B cell (primary cell): ENCODE results near the gene LPIN2. TPM values are rescaled to one million over a fixed set of nuclear protein-coding genes. Genes with fewer than 3 reads are reported as not detected.
A peak's percentile ranks its signal among the peaks of the same experiment; 100 is the strongest.

ENCODE experiments used
- ATAC-seq: fragments of 200-7000 bp; cut with Tn5 transposase; one replicate; pipeline ENCODE4 v1.10.0; 2021; ENCODE audit warnings: low read depth, mild to moderate bottlenecking, moderate number of reproducible peaks, moderate library complexity
- CTCF ChIA-PET: fragments of 350-600 bp; sonication (Branson Sonifier 250); formaldehyde crosslinking; loops from one replicate; lab custom pipeline; 2021; ENCODE audit warnings: antibody characterized with exemption, inconsistent platforms; lab: Charles Lee
- POLR2A ChIA-PET: fragments of 350-600 bp; sonication (Branson Sonifier 250); formaldehyde crosslinking; loops from one replicate; lab custom pipeline; 2021; ENCODE audit warnings: antibody characterized with exemption; lab: Charles Lee
- DNase-seq: peaks from one replicate; pipeline ENCODE4 v3.0.0; 2013
- H2AFZ ChIP-seq: 2 replicates; pipeline ENCODE4 v1.6.1; 2012; ENCODE audit warnings: mild to moderate bottlenecking, low read depth, low read length; ENCODE audit not compliant: insufficient read depth, poor library complexity, severe bottlenecking
- H3K27ac ChIP-seq, 2 donors: 1 replicate in 1 of 2; 2 replicates in 1 of 2; pipeline ENCODE4 v1.5.1; 2012 to 2013; ENCODE audit warnings: low read length in 2 of 2, mild to moderate bottlenecking in 2 of 2, moderate library complexity in 1 of 2
- H3K27me3 ChIP-seq, 4 experiments: fragments of 200-600 bp in 1 of 4; sonication (generic) in 1 of 4; replicated peaks in 1 of 4; 1 replicate in 2 of 4; 2 replicates in 2 of 4; pipeline versions ENCODE4 v1.6.1 to v1.7.0; 2013 to 2016; ENCODE audit warnings: low read length in 3 of 4, mild to moderate bottlenecking in 2 of 4, mixed read lengths in 1 of 4, moderate library complexity in 1 of 4; ENCODE audit not compliant: insufficient read depth in 4 of 4, control insufficient read depth in 3 of 4; ENCODE audit errors: control extremely low read depth in 1 of 4
- H3K36me3 ChIP-seq, 2 experiments: replicated peaks in 1 of 2; 1 replicate in 1 of 2; 2 replicates in 1 of 2; pipeline versions ENCODE4 v1.6.1 to v1.7.1; 2013; ENCODE audit warnings: low read length in 1 of 2; ENCODE audit not compliant: insufficient read depth in 2 of 2, control insufficient read depth in 1 of 2; ENCODE audit errors: control extremely low read depth in 1 of 2, extremely low read depth in 1 of 2
- H3K4me1 ChIP-seq, 2 donors: fragments of 200-600 bp in 1 of 2; sonication (generic) in 1 of 2; 1 replicate in 1 of 2; 2 replicates in 1 of 2; pipeline versions ENCODE4 v1.5.1 to v1.6.1; 2013 to 2017; ENCODE audit warnings: low read length in 2 of 2; ENCODE audit not compliant: control insufficient read depth in 2 of 2, insufficient read depth in 2 of 2
- H3K4me2 ChIP-seq: replicated peaks from 2 replicates; pipeline ENCODE3; 2012; ENCODE audit warnings: mild to moderate bottlenecking, low read depth, low read length; ENCODE audit not compliant: poor library complexity, severe bottlenecking
- H3K4me3 ChIP-seq, 5 experiments: fragments of 200-600 bp in 1 of 5; sonication (generic) in 1 of 5; 1 replicate in 3 of 5; 2 replicates in 2 of 5; pipeline versions ENCODE4 v1.5.1 to v1.7.0; 2011 to 2016; ENCODE audit warnings: low read length in 4 of 5, mild to moderate bottlenecking in 4 of 5, low read depth in 2 of 5, control low read depth in 1 of 5, moderate library complexity in 1 of 5; ENCODE audit not compliant: insufficient read depth in 1 of 5; ENCODE audit errors: control extremely low read depth in 1 of 5, extremely low read depth in 1 of 5
- H3K79me2 ChIP-seq: fragments of 200-600 bp; sonication (generic); one replicate; pipeline ENCODE4 v1.6.0; 2016; ENCODE audit warnings: low read length; ENCODE audit not compliant: control insufficient read depth, insufficient read depth
- H3K9ac ChIP-seq: fragments of 200-600 bp; sonication (generic); 2 replicates; pipeline ENCODE4 v1.6.1; 2017; ENCODE audit warnings: mild to moderate bottlenecking, low read length, moderate library complexity
- H3K9me3 ChIP-seq, 3 donors: one replicate each; pipeline versions ENCODE4 v1.6.1 to v1.7.1; 2013; ENCODE audit warnings: low read length in 2 of 3; ENCODE audit not compliant: control insufficient read depth in 2 of 3, insufficient read depth in 1 of 3; ENCODE audit errors: control extremely low read depth in 1 of 3
- H4K20me1 ChIP-seq: 2 replicates; pipeline ENCODE4 v1.6.0; 2012; ENCODE audit warnings: mild to moderate bottlenecking, low read length; ENCODE audit not compliant: insufficient read depth, control insufficient read depth, poor library complexity, severe bottlenecking
- H3K27ac Mint-ChIP-seq: one replicate; pipeline ENCODE4 v1.8.0; 2021; ENCODE audit warnings: mixed read lengths
- H3K27me3 Mint-ChIP-seq: one replicate; pipeline ENCODE4 v1.8.0; 2021; ENCODE audit warnings: mixed read lengths
- H3K4me1 Mint-ChIP-seq: one replicate; pipeline ENCODE4 v1.8.0; 2021; ENCODE audit warnings: mixed read lengths
- H3K4me3 Mint-ChIP-seq: one replicate; pipeline ENCODE4 v1.8.0; 2021; ENCODE audit warnings: mixed read lengths
- H3K9me3 Mint-ChIP-seq: one replicate; pipeline ENCODE4 v1.8.0; 2022; ENCODE audit warnings: mixed read lengths; ENCODE audit not compliant: insufficient read depth
- EZH2 ChIP-seq: IDR thresholded peaks from 2 replicates; pipeline ENCODE4 v1.6.1; 2012; ENCODE audit warnings: borderline replicate concordance, low read depth, mild to moderate bottlenecking, moderate library complexity, low read length; ENCODE audit not compliant: insufficient read depth, poor library complexity, severe bottlenecking
- WGBS: methylation state at CpG from one replicate; pipeline ENCODE4 v1.1.5; 2013; ENCODE audit warnings: missing lambda C conversion rate; ENCODE audit not compliant: insufficient coverage; 5-methylcytosine and 5-hydroxymethylcytosine counted together
- intact Hi-C: fragments of 100-400 bp; cut with micrococcal nuclease; formaldehyde crosslinking; loops from one replicate; pipeline ENCODE4 v1.10.0; 2022
- polyA plus RNA-seq: library from polyadenylated mRNA; depleted of rRNA; stranded (reverse); fragments of >200 nt; gene quantifications from 2 replicates; pipeline ENCODE4 v1.2.3, GENCODE V29; 2012
- total RNA-seq, 2 donors: library from RNA; stranded (reverse); fragments of 120-200 nt in 1 of 2; gene quantifications; 1 replicate in 1 of 2; 2 replicates in 1 of 2; pipeline versions ENCODE4 v1.2.3 to v1.2.4, GENCODE V29; 2013 to 2022
- TF ChIP-seq, protein P1 (sequence below): fragments of 200-600 bp; IDR thresholded peaks from one replicate; pipeline ENCODE4 v1.8.0; 2022; ENCODE audit warnings: antibody characterized with exemption, mild to moderate bottlenecking

The LPIN2 gene
- total and polyA plus RNA-seq, 2 donors (not counting 1 experiment from before 2014, with no cell fraction given) = 8.0 to 31.0 TPM

DNA sequence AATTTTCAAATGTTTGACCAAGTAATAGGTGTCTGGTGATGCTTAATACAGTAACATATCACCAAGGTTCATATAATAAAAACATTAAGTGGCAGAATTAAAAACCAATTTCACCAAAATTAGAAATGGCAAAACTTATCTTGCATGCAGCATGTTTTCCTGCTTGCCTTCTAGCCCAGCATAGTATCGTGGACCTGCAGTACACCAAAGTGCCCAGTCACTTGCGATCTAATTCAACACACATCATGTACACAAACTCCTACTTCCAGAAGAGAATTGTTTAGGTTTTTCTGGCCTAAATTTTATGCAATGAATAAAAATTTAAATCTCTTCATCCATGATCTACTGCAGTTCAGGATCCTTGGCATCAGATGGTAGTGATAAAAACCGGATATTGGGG, 28.9 kb downstream of the LPIN2 start:
- POLR2A ChIA-PET = no interaction called here
- no peak for DNase-seq
- no peak overlapping the region for H3K9ac ChIP-seq
- no peaks in the 10 kb centered on the region for H3K27me3 ChIP-seq
- no peak overlapping the region for H3K27ac ChIP-seq
- CTCF ChIA-PET = interaction anchor here (1.5 to 8.5 kb wide), 4 partner anchors 21 to 50 kb away, joined by 3 to 255 read pairs (median 22); no protein-coding TSS in a partner anchor
- H3K9me3 ChIP-seq = no peaks in the 10 kb centered on the region
- TF ChIP-seq EZH2 = no peak
- TF ChIP-seq, protein P1, sequence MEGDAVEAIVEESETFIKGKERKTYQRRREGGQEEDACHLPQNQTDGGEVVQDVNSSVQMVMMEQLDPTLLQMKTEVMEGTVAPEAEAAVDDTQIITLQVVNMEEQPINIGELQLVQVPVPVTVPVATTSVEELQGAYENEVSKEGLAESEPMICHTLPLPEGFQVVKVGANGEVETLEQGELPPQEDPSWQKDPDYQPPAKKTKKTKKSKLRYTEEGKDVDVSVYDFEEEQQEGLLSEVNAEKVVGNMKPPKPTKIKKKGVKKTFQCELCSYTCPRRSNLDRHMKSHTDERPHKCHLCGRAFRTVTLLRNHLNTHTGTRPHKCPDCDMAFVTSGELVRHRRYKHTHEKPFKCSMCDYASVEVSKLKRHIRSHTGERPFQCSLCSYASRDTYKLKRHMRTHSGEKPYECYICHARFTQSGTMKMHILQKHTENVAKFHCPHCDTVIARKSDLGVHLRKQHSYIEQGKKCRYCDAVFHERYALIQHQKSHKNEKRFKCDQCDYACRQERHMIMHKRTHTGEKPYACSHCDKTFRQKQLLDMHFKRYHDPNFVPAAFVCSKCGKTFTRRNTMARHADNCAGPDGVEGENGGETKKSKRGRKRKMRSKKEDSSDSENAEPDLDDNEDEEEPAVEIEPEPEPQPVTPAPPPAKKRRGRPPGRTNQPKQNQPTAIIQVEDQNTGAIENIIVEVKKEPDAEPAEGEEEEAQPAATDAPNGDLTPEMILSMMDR = no peak
- no peak overlapping the region for H3K4me3 ChIP-seq
- Mint-ChIP-seq H3K27ac (peak overlapping the region; percentile 42), H3K4me3 (no peak overlapping the region), H3K4me1 (peaks cover 59% of the 10 kb centered on the region), H3K27me3 (no peaks in the 10 kb centered on the region), H3K9me3 (no peaks in the 10 kb centered on the region)
- H3K4me2 ChIP-seq = no peak overlapping the region
- H2AFZ ChIP-seq = no peak overlapping the region
- H3K36me3 ChIP-seq = no peaks in the 10 kb centered on the region
- no peak for ATAC-seq
- peaks cover 80% of the 10 kb centered on the region for H3K79me2 ChIP-seq
- WGBS = 100% methylated on average over 1 of the region's 3 CpGs
- H4K20me1 ChIP-seq = no peaks in the 10 kb centered on the region
- peaks cover 47 to 62% of the 10 kb centered on the region in 2 donors for H3K4me1 ChIP-seq
- intact Hi-C loops = loop anchor here (2.0 to 5.0 kb wide), 3 partner anchors 13 to 263 kb away; partner anchors contain the start of genes EMILIN2 and MYL12A

DNA sequence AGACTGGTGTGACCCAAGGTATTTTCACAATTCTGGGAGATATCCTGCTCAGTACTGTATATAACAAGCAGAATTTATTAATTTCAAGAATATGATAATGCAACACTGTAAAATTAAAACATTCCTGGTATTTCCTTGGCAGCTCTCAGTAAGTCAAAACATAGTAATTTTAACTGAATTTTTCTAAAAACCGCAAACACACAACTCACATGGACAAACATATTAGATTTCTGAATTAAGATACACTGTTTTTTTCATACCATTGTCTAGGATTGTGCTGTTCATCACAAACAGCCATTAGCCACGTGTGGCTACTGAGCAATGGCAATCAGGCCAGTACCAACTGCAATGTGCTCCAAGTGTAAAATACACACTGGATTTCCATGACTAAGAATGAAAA, 29.6 kb downstream of the LPIN2 start:
- Histone ChIP-seq H3K27ac (peak overlapping the region; percentile 42 to 91), H3K36me3 (no peaks in the 10 kb centered on the region), H2AFZ (peak overlapping the region; percentile 59), H3K4me3 (peak overlapping the region in 1 of 5 experiments; percentile 37), H3K79me2 (peaks cover 81% of the 10 kb centered on the region), H3K27me3 (no peaks in the 10 kb centered on the region), H3K4me1 (peaks cover 55 to 70% of the 10 kb centered on the region in 2 donors), H3K9ac (peak overlapping the region; percentile 44), H3K4me2 (peak overlapping the region; percentile 66), H4K20me1 (no peaks in the 10 kb centered on the region), H3K9me3 (no peaks in the 10 kb centered on the region)
- intact Hi-C loops = loop anchor here (5.0 kb wide), 1 partner anchor 136 kb away; the partner anchor contains the start of gene EMILIN2
- ATAC-seq (no peak), DNase-seq (no peak)
- H3K9me3 Mint-ChIP-seq = no peaks in the 10 kb centered on the region
- POLR2A ChIA-PET = interaction anchor here (0.8 to 1.2 kb wide), 2 partner anchors 12 to 25 kb away, joined by 3 to 4 read pairs; no protein-coding TSS in a partner anchor
- WGBS = no CpG with 5 or more reads among the region's 2 CpGs
- H3K27me3 Mint-ChIP-seq = no peaks in the 10 kb centered on the region
- CTCF ChIA-PET = interaction anchor here (0.5 to 8.5 kb wide), 12 partner anchors 11 to 299 kb away, joined by 3 to 255 read pairs (median 5); no protein-coding TSS in a partner anchor
- peak overlapping the region; percentile 88 for H3K27ac Mint-ChIP-seq
- no peak overlapping the region for H3K4me3 Mint-ChIP-seq
- TF ChIP-seq, protein P1 = no peak
- TF ChIP-seq EZH2 = no peak
- H3K4me1 Mint-ChIP-seq = peaks cover 67% of the 10 kb centered on the region
